Lower lobe of right lung (tissue), 2 donors: ENCODE measurements around the gene SERPINA10. TPM values are rescaled to one million over a fixed set of nuclear protein-coding genes. Genes with fewer than 3 reads are reported as not detected.

Source experiments
- ATAC-seq, 2 donors: fragments of 200-7000 bp; cut with Tn5 transposase; one replicate each; pipeline ENCODE4 v1.9.1; 2020 to 2022; ENCODE audit warnings: mild to moderate bottlenecking in 2 of 2, moderate library complexity in 2 of 2
- DNase-seq: peaks from one replicate; pipeline ENCODE4 v3.0.0-alpha.2; 2020
- H3K27ac ChIP-seq: fragments of 200-600 bp; one replicate; pipeline ENCODE4 v1.8.0; 2022
- H3K27me3 ChIP-seq: fragments of 200-600 bp; one replicate; pipeline ENCODE4 v1.8.0; 2022; ENCODE audit warnings: low read depth
- H3K36me3 ChIP-seq: fragments of 200-600 bp; one replicate; pipeline ENCODE4 v1.8.0; 2022; ENCODE audit warnings: mild to moderate bottlenecking
- H3K4me1 ChIP-seq: fragments of 200-600 bp; one replicate; pipeline ENCODE4 v1.8.0; 2022
- H3K4me3 ChIP-seq: fragments of 200-600 bp; one replicate; pipeline ENCODE4 v1.8.0; 2022; ENCODE audit warnings: mild to moderate bottlenecking
- H3K9me3 ChIP-seq: fragments of 200-600 bp; one replicate; pipeline ENCODE4 v1.8.0; 2022
- intact Hi-C: fragments of 100-400 bp; cut with DNase I; formaldehyde crosslinking; loops from one replicate; pipeline ENCODE4 v1.11.0; 2022
- total RNA-seq: library from RNA; stranded (reverse); fragmentation: NEBNext Ultra II Directional; extraction: Animal tissue kit (Norgen Biotek cat#: 25700); gene quantifications from one replicate; pipeline ENCODE4 v1.2.1, GENCODE V29; 2021
- TF ChIP-seq, protein P1 (sequence below): fragments of 200-600 bp; IDR thresholded peaks from one replicate; pipeline ENCODE4 v1.8.0; 2022; ENCODE audit warnings: antibody characterized with exemption, mild to moderate bottlenecking
- donor health status: DM: no; HTN: yes; CAD: no; lungs with severe emphysema.

SERPINA10 gene
- total RNA-seq, 1 donor from 2014 or later = not detected

DNA sequence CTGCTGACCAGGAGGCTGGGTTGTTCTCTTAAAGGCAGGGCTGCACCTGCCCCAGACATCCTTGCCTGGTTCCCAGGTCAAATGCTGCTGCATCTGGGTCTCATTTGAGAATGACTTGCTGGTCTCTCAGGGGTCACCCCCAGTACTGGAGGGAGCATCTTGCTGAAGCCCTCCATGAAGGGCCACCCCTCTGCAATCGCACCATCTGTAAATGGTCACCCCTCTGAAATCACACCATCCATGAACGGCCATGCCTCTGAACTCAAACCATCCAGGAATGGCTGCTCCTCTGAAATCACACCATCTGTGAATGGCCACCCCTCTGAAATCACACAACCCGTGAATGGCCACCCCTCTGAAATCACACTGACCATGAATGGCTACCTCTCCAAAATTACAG is 37.4 kb upstream of the SERPINA10 start:
- Histone ChIP-seq H3K27me3 (no peaks in the 10 kb centered on the region), H3K9me3 (no peaks in the 10 kb centered on the region), H3K36me3 (no peaks in the 10 kb centered on the region), H3K4me1 (no peaks in the 10 kb centered on the region), H3K4me3 (no peak overlapping the region), H3K27ac (no peak overlapping the region)
- DNase-seq = no peak
- intact Hi-C loops = no loop called here
- TF ChIP-seq, protein P1, sequence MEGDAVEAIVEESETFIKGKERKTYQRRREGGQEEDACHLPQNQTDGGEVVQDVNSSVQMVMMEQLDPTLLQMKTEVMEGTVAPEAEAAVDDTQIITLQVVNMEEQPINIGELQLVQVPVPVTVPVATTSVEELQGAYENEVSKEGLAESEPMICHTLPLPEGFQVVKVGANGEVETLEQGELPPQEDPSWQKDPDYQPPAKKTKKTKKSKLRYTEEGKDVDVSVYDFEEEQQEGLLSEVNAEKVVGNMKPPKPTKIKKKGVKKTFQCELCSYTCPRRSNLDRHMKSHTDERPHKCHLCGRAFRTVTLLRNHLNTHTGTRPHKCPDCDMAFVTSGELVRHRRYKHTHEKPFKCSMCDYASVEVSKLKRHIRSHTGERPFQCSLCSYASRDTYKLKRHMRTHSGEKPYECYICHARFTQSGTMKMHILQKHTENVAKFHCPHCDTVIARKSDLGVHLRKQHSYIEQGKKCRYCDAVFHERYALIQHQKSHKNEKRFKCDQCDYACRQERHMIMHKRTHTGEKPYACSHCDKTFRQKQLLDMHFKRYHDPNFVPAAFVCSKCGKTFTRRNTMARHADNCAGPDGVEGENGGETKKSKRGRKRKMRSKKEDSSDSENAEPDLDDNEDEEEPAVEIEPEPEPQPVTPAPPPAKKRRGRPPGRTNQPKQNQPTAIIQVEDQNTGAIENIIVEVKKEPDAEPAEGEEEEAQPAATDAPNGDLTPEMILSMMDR = no peak
- ATAC-seq = no peak

DNA sequence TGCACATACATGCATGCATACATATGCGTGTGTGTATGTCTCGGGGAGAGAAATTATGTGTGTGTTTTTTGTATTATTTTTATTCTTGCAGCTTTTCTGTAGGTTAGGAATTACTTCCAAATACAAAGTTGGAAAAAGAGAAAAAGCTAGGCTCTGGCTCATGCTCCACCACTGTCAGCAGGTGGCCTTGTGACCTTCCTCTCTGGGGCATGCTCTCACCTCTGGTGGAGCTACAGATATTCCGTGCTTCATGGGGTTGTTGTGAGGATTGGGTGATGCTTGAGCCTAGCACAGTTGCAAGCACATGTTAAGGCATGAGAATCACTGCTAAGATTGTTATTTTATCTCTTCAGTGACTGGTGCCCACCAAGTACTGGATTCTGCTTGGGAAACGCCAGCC is 36.8 kb upstream of the SERPINA10 start:
- intact Hi-C loops = no loop called here
- ATAC-seq (no peak), DNase-seq (no peak)
- Histone ChIP-seq H3K4me1 (no peaks in the 10 kb centered on the region), H3K4me3 (no peak overlapping the region), H3K36me3 (no peaks in the 10 kb centered on the region), H3K27ac (no peak overlapping the region), H3K9me3 (no peaks in the 10 kb centered on the region), H3K27me3 (no peaks in the 10 kb centered on the region)
- TF ChIP-seq, protein P1 = no peak

DNA sequence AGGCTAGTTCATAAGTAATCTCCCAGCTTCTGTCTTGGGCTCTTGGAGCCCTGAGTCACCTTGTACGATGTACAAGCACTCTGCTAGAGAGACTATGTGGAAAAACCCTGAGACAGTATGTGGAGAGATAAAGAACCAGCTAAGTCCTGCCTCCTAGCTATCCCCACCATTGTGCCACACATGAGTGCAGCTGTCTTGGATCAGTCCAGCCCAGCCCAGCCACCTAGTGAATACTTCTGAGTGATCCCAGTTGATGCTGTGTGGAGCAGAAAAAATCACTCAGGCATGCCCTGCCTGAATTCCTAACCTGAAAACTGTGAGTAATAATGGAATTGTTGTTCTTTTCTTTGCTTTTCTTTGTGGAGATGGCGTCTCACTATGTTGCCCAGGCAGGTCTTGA is 35.1 kb upstream of the SERPINA10 start:
- Histone ChIP-seq H3K27me3 (no peaks in the 10 kb centered on the region), H3K27ac (no peak overlapping the region), H3K9me3 (no peaks in the 10 kb centered on the region), H3K36me3 (no peaks in the 10 kb centered on the region), H3K4me3 (no peak overlapping the region), H3K4me1 (no peaks in the 10 kb centered on the region)
- ATAC-seq (no peak), DNase-seq (no peak)
- TF ChIP-seq, protein P1 = no peak
- intact Hi-C loops = no loop called here

DNA sequence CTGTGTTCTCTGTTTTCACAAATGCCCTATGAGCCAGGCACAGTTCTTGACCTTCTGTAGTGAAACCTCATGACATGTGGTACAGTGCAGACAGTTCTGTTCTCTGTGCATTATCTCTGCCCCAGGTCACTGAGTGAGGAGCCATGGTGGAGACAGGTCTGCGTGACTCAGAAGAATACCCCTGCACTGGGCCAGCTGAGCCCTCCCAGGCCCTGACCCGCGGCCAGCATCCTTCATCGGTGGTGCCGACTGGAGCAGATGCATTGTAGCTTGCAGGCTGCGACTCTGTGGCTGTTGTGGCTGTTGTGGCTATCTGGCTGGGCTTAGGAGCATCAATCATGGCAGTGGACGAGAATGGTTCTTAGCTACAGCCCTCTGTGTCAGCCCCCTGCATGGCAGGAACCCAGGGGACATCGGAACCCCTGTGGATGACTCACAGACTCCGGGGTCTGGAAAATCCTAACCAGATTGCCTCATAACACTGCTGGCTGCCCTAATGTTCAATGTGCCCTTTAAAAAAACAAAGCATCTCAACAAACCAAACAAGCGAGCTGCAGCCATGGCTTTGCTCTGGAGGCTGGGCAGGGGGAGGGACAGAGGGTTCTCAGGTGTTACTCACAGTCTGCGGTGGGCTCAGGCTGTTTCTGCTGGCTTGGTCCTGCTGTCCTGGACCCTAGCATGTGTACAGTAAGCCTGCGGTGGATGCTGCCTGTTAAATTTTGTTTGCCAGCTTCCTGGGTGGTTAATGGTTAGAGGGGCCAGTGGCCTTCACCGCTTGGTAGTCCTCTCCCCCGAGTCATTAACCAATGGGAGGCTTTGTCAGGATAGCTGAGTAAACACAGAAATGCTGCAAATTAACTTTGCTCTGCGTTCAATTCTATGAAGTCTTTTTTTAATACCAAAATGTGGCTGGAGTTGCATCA is 29.8 kb upstream of the SERPINA10 start, which contains the start of gene SERPINA6:
Gene SERPINA6 (minus strand): TSS at position 689 of the 923 bp plus-strand sequence. CDS start 8,688 bp downstream, outside the sequence.
- ATAC-seq (peak in 1 of 2 donors; percentile 18), DNase-seq (no peak)
- no peak within 1 kb of the TSS for H3K4me3 ChIP-seq
- no peaks in the 10 kb centered on the region for H3K36me3 ChIP-seq
- intact Hi-C loops = no loop called here
- no peaks in the 10 kb centered on the region for H3K9me3 ChIP-seq
- no peaks in the 10 kb centered on the region for H3K27me3 ChIP-seq
- H3K27ac ChIP-seq = no peak within 1 kb of the TSS
- H3K4me1 ChIP-seq = no peaks in the 10 kb centered on the region
- TF ChIP-seq, protein P1 = no peak

DNA sequence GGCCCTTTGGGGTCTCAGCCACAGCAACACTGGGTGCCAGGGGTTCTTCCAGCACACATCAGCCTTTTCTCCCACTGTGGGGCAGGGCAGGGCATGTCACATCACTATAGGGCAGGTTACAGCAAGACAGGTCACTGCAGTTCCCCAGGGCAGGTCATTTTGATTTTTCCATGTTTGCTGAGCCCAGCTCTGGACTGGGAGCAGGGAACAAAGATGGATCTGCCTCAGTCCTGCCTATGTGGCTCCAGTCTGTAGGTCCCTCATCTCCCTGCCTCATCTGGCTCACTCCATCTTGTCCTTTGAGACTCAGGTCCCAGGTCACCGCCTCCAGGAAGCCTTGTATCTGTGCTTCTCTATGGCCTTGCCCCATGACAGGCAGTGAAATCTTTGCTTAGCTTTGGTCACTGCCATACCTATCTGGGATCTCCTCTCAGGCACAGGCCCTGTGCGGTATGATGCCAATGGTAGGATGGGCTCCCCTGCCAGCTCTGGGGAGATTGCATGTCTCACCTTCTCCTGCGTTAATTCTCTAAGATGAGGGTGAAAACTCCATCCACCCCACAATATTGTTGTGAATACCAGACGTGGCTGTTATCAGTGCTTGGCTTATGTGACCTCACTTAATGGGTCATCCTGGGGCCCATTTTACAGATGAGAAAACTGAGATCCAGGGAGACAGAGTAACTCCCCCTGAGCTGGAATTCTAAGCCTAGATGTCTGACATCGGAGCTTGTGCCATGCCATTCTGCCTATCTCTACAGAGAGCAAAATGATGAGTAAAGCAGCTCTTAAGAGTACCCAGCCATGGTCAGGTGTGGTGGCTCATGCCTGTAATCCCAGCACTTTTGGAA is 28.6 kb upstream of the SERPINA10 start:
- DNase-seq = no peak
- Histone ChIP-seq H3K36me3 (no peaks in the 10 kb centered on the region), H3K4me1 (no peaks in the 10 kb centered on the region), H3K27ac (no peak overlapping the region), H3K27me3 (no peaks in the 10 kb centered on the region), H3K4me3 (no peak overlapping the region), H3K9me3 (no peaks in the 10 kb centered on the region)
- TF ChIP-seq, protein P1 = no peak
- ATAC-seq = no peak
- intact Hi-C loops = no loop called here
